ENCODE data around the gene CEP41.

CEP41 gene

DNA sequence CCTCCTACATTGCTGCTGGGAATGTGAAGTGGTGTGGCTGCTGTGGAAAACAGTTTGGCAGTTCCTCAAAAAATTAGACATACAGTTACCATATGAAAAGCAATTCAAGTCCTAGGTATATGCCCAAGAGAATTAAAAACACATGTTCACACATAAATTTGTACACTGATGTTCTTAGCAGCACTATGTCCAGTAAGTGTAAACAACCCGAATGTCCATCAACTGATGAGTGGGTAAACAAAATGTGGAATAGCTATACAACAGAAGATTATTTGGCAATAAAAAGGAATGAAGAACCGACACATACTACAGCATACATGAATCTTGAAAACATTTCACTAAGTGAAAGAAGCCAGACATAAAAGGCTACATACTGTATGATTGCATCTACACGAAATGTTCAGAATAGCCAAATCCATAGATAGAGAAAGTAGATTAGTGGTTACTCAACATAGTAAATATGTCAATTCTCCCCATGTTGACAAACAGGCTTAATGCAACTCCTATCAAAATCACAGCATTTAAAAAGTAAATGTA lies 17.2 kb downstream of the CEP41 start:
- no peak overlapping the region for H3K4me3 ChIP-seq (ENCODE audit: low read depth, low read length)
- no peak for DNase-seq (ENCODE audit: low read depth)

DNA sequence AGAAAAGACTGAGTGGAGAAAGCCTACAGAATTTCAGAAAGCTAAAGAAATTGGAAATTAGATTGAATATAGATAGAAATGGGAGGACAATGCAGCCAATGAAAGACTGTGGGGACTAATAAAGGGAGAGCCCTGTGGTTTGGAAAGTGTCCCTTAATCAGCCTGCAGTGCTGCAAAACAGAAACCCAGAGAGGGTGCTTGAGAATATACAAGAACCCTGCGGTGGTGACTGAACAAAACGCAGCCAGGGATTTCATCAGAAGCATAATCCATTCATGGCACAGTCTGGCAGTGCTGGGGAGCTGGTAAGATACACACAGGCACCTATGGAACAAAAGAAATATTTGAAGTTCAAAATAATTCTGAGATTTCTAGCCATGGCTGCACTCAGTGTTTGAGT lies 19.1 kb downstream of the CEP41 start:
- DNase-seq (ENCODE audit: low read depth) = no peak

DNA sequence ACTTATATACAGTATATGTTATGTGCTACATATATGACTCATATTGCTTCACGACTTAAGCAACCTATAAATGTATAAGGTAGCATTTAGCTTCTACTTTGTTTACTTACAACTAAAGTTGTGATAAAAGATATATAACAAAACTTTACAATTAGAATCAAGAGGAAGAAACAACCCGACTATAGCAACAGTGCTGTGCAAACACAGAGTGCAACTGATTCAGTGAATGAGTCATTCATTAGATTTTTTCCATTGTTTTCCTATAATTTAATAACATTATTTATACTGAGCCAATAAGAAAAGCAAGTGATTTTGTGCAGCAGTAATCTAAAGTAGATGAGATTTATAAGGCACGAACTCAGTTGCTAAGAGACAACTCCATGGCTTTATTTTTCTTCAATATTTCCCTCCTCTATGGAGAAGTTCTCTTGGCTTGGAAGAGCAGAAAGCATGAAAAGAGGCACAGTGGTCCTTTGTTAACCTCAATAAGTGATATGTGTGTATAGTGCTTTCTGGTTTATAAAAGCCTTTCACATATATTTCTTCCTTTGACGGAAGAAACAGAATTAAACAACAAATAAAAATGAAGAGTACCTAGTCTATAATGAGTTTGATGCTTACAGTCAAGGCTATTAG lies 19.8 kb downstream of the CEP41 start:
- no peak for DNase-seq (ENCODE audit: low read depth)
- no peak overlapping the region for H3K4me3 ChIP-seq (ENCODE audit: low read depth, low read length)

More for the DNA sequence above, 19.1 kb downstream of the CEP41 start:
- H3K4me3 ChIP-seq (ENCODE audit: low read depth, low read length) = no peak overlapping the region

DNA sequence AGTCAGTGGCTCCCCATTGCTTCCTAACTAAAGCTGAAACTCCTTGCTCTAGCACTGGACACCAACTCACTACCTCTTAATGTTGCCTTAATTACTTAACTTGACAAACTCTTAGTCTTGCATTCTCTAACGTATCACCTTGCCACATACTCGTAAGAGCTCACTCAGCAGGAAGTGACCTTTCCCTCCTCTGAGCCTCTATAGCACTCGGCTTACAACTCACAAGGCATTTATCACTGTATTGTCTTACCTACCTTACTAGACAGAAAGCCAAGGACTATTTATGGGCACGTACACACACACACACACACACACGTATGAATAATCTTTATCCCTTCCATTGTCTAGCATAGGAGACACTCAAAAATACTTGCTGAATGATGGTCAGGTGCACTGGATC lies 21.2 kb downstream of the CEP41 start:
- DNase-seq (ENCODE audit: low read depth) = no peak
- no peak overlapping the region for H3K4me3 ChIP-seq (ENCODE audit: low read depth, low read length)

DNA sequence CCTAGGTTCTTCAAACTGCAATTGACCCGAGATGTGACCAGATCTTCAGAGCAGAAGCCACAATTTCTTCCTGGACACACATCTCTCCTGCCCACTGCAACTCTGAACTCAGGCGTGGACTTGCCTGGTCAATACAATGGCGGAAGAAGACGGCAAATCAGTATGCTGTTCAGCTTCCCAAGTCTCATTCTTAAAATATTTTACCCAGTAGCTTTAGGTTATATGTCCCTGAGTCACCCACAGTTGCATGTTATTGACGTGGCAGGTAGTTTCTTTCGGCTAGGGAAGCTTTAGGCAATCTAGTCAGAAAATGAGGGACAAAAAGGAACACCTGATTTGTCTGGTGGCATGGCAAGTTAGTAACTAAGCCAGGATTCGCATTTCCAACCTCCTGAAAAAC lies 22.5 kb downstream of the CEP41 start:
- H3K4me3 ChIP-seq (ENCODE audit: low read depth, low read length) = no peak overlapping the region
- DNase-seq (ENCODE audit: low read depth) = no peak

DNA sequence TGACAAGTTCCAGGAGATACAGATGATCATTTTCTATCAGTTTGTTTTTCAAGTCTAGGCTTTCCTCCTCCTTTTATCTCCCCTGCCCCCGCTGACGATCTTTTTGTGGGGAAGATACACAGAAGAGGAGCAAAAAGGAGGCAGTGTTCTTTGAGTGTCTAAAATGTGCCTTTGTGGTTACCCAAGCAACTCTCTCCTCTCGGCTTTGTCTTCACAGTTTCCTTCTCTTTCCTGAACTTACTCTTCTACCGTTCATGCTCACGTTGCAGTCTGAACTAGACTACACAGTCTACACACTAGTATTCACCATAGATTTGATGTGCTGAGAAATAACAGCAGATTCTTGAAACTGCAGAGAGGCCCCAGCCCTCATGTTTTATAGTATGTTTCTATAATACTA lies 23.6 kb downstream of the CEP41 start:
- no peak overlapping the region for H3K4me3 ChIP-seq (ENCODE audit: low read depth, low read length)
- no peak for DNase-seq (ENCODE audit: low read depth)

DNA sequence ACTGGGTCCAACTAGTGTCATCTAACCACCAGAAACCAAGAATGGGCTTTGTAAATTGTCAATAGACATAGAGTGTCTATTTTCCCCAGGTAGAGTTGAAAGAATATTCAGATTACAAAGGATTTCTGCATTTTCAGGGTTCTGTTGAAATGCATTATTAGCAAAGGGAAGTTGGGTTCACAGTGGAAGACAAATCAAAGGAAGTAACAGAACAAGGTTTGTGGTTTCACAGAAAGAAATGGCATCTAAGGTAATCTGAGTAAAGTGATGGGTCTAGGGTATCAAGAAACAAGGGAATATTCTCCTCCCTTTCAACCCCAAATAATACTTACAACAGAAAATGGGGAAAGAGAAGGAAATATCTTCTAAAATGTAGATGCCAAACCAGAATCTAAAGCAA lies 25.8 kb downstream of the CEP41 start:
- DNase-seq (ENCODE audit: low read depth) = no peak
- no peak overlapping the region for H3K4me3 ChIP-seq (ENCODE audit: low read depth, low read length)

DNA sequence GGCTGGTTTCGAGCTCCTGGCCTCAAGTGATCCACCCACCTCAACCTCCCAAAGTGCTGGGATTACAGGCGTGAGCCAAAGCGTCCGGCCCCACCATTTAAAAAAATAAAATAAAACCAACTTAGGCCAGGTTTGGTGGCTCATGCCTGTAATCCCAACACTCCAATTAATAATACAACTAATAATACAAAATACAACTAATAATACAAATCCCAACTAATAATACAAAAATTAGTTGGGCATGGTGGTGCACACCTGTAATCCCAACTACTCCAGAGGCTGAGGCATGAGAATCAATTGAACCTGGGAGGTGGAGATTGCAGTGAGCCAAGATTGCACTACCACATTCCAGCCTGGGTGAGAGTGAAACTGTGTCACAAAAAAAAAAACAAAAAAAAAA lies 27.6 kb downstream of the CEP41 start:
- H3K4me3 ChIP-seq (ENCODE audit: low read depth, low read length) = no peak overlapping the region
- DNase-seq (ENCODE audit: low read depth) = no peak

DNA sequence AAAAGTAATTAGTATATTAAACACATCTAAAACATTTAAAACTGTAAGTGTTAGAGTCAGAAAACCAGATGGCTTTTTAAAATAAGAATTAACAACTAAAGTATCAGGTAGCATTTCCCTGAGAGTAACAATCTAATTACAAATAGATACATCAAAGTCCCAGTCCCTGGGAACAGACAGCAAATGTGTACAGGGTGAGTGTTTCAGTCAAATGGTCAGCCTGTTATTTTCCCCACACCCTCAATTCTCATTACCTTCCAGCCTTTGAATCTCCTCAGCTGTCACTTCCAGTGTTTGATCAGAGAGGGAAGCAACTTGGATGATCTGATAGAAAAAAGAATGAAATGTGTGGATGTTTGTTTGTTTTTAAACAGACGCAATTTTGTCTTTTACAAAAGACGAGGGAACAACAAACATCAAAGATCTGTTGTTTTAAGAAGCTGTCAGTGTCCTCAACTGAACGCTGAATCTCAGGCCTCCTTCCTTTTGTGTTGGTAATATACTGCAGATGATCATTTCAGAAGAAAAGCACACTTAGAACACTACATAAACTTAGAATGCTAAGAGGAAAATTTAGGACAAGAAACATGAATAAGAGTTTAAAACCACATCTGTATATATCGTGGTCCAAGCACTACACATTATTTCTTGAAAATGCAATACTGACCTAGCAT lies 29.8 kb downstream of the CEP41 start:
- H3K4me3 ChIP-seq (ENCODE audit: low read depth, low read length) = no peak overlapping the region
- DNase-seq (ENCODE audit: low read depth) = no peak

DNA sequence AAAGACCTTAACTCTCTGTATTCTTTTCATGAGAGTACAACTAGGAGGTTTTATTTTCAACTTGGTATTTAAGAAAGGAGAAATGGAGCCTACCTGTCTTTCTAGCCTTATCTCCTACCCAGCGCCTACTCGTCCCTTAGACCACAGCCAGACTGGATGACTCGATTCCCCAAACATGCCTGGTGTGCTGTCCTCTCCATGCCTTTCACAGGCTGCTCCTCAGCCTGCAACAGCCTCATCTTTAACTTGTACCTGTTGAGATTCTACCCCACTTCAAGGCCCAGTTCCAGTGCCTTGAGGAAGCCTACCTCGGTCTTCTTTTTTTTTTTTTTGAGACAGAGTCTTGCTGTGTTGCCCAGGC lies 31.1 kb downstream of the CEP41 start:
- no peak for DNase-seq (ENCODE audit: low read depth)
- H3K4me3 ChIP-seq (ENCODE audit: low read depth, low read length) = no peak overlapping the region

DNA sequence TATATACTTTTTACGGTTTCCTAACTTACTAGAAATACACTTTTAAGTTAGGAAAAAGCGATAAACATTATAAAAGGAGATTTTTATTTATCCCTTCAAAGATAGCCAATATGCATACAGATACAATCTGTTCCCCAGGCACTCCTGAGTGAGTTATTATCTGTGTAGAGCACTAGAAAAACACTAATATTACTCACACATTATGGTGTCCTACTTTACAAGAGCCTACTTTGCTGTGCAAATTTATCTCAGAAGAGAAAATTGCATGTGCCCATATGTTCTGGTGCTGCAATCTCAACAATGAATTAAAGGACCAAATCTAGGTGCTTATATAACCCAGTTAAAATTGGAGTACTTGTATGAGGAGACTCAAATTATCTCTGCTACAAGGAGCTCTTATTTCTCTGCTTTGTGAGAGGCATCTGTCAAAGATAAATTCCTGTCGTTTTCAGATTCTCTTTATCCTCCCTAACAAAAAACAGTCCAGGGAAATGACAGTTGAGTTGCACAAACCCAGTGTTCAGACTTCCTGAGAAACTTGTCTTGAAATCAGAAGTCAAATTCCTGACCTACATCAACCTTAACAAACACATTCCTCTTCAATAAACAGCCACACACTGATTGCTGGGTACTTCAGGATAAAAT lies 31.6 kb downstream of the CEP41 start:
- H3K4me3 ChIP-seq (ENCODE audit: low read depth, low read length) = no peak overlapping the region
- DNase-seq (ENCODE audit: low read depth) = no peak

DNA sequence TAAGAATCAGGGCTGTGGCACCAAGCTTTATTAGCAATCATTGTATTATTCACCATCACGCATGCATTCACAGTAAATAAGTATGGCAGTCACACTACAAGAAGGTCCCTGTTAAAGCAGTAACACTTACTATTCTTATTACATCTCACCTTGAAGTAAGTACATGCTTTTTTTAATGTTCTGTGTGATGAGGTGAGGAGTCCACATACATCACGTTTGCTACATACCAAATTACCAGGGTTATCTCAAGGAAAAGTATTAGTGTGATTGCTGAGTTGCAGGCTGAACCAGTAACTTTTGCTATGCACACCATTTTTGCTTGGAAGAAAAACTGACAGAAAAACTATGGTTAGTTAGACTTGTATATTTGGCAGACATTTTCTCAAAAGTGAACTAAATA lies 35.8 kb downstream of the CEP41 start:
- DNase-seq (ENCODE audit: low read depth) = no peak
- H3K4me3 ChIP-seq (ENCODE audit: low read depth, low read length) = no peak overlapping the region

DNA sequence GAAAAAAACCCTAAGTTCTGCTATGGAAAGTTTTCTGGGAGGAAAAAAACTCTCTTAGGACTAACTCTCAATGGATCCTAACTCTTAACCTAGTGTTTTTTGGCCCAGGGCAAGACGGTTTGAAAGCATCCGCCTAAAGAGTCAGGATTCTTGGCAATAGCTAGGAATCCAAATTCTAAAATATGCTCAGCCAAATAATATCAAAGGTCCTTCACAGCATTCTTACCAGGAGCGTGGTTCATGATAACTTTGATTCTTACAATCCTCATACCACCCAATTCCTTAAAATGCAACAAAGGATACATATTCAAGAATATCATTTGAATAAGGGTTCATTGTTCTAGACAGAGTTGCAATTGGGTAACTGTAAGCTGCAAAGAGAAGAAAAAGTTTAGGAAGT lies 39.2 kb downstream of the CEP41 start:
- no peak for DNase-seq (ENCODE audit: low read depth)
- no peak overlapping the region for H3K4me3 ChIP-seq (ENCODE audit: low read depth, low read length)

DNA sequence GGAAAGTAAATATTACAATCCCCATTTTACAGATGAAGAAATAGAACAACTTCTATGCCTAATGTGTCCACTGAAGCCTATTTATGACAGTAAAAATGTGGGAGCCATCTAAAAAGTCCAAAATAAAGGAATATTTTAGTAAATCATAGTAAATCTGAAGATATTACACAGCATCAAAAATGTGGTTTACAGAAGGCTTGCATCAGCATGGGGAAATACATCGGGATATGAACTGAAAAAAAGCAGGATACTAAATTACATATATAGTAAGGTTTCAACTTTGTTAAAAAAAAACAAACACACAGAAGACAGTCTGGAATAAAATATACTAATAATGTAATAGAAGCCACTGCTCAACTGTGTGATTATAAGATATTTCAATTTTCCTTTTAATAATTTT lies 39.7 kb downstream of the CEP41 start:
- H3K4me3 ChIP-seq (ENCODE audit: low read depth, low read length) = no peak overlapping the region
- DNase-seq (ENCODE audit: low read depth) = no peak

DNA sequence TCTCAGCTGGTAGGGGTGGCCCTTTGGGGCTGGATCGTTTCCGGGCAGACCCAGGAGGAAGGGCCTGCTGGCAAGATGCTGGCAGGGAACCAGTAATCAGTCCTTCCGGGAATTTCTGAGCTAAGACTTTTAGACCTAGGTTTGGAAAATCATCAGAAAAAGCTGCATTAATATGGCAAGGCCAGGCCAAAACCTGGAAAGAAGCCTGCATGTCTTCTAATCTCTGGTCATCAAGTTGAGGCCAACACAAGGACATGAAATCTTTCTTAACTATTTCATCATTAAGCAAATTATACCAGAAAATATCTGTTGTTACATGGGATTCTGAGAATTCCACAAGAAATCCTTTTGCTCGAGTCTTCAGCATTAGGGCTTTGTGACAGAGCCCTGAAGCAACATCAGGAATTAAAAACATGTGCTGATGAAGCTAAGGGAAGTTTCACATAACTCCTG lies 40.7 kb downstream of the CEP41 start:
- no peak for DNase-seq (ENCODE audit: low read depth)

DNA sequence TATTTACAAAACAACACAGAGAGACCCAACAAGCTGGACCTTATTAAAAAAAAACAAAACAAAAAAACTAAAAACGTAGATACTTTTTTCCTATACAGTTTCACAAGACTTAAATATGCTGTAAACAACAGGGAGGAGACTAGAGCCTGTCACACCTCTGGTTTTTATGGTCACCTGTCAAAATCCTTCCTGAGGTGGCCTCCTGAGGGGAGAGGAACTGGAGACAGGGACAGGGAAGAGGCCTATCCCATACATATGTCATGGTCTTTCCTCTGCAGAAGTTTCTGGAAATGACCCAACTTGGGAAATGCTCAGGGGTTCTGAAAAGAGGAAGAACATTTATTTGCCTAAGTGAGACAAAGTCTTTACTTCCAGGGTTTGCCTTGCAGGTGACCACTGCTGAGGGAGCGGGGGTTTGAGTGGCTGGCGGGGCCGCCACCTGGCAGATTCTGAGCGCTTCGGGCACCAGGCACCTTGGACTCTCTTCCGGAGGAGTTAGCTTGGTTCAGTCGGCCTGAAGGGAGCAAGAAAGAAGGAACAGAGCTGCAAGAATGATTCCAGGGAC lies 42.2 kb downstream of the CEP41 start:
- H3K4me3 ChIP-seq (ENCODE audit: low read depth, low read length) = no peak overlapping the region
- DNase-seq (ENCODE audit: low read depth) = no peak

More for the DNA sequence above, 40.7 kb downstream of the CEP41 start:
- H3K4me3 ChIP-seq (ENCODE audit: low read depth, low read length) = no peak overlapping the region

DNA sequence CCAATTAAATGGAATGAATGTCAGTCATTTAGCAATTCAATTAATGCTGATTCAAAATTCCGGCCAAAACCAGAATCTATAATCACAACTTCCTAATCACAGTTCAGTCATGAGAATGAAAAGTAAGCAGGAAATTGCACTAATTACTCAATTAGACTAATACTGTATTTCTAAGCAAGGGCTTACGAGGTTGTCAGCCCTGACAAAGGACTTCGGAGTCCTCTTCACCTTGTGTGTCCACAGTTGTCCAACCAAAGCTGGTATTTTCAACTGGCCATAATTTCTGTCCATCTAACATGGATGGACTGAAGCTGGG lies 43.1 kb downstream of the CEP41 start:
- no peak overlapping the region for H3K4me3 ChIP-seq (ENCODE audit: low read depth, low read length)
- no peak for DNase-seq (ENCODE audit: low read depth)

DNA sequence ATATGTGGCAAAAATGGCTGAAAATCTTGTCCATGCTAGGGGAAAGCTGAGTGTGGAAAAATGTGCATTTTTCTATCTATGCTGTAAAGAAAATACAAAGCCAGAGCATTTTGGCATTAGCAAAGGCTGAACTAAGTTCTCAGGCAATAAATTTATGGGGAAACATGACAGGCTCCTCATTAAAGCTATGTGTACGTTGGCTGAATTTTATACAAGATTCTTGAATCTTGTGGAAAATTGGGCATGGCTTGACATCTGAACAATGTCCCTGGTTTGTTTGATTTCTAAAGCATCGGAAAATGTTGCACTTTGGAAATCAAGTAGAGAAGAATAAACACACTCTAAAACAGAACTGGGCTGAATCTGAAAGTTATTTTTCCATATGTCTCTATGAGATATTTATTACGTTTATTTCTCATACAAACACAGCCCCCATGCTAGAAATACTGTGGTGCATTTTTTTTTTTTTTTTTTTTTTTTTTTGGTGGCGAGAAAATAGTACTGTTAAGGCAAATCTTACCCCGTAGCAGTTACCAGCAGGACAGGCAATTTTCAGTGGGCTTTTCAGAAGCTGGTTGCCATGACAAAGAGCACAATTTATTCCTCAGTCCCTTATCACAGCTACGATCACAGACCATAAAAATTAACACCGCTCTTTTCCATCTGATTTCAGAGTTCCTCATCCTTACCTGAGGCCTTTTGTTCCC lies 43.6 kb downstream of the CEP41 start:
- H3K4me3 ChIP-seq (ENCODE audit: low read depth, low read length) = no peak overlapping the region
- DNase-seq (ENCODE audit: low read depth) = no peak

DNA sequence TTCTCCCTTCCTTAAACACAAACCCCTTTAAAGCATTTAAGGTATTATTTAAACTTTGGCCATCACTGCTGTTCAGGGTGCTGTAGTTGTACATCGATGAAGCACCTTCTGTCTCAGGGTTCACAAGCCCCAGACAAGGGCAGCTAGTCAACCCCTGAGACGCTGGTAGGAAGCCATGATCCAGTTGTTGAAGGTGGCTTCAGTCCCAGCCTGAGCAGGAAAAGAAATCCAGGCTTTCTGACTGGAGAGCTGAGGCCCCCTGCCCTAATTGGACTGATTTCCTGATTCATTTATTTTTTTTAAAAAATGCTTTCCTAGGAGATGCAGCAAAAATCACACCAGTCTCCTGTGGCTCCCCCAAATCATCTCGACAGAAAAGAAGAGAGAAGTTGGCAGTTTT lies 44.7 kb downstream of the CEP41 start:
- no peak for DNase-seq (ENCODE audit: low read depth)
- no peak overlapping the region for H3K4me3 ChIP-seq (ENCODE audit: low read depth, low read length)

DNA sequence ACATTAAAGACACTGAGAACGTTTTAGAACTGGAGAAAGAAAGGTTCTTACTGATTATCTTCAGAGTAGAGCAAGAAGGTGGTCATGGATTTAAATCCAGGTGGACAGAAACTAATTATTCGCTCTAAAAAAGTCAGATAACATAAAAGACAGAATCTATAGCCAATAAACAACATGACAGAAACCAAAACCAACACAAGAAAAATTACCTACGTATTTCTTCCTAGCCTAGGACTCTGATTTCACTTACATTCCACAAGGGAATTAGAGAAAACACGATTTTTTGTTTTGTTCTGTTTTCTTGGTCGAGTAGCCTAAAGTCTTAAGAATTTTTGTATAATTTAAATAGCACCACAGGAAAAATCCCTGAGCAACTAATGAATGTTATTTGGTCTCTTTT lies 45.4 kb downstream of the CEP41 start:
- DNase-seq (ENCODE audit: low read depth) = no peak
- no peak overlapping the region for H3K4me3 ChIP-seq (ENCODE audit: low read depth, low read length)
